Right renal cortex interstitium (tissue), 3 donors: Measurements from ENCODE around the gene IL17REL. TPM values are rescaled to one million over a fixed set of nuclear protein-coding genes. Genes with fewer than 3 reads are reported as not detected.

Source experiments
- DNase-seq, 3 donors: peaks; one replicate each; pipeline ENCODE4 v3.0.0-alpha.2; 2013; ENCODE audit warnings: low read depth in 3 of 3, low spot score in 2 of 3
- polyA plus RNA-seq, 3 donors: library from polyadenylated mRNA; unstranded; fragments of 120-200 nt; gene quantifications; one replicate each; pipeline ENCODE4 v1.2.1, GENCODE V29; 2013; ENCODE audit not compliant: insufficient read length in 3 of 3

The IL17REL gene
- polyA plus RNA-seq, result under 1 TPM in 1 of 3 donors, not detected in 2; 0.03 TPM

DNA sequence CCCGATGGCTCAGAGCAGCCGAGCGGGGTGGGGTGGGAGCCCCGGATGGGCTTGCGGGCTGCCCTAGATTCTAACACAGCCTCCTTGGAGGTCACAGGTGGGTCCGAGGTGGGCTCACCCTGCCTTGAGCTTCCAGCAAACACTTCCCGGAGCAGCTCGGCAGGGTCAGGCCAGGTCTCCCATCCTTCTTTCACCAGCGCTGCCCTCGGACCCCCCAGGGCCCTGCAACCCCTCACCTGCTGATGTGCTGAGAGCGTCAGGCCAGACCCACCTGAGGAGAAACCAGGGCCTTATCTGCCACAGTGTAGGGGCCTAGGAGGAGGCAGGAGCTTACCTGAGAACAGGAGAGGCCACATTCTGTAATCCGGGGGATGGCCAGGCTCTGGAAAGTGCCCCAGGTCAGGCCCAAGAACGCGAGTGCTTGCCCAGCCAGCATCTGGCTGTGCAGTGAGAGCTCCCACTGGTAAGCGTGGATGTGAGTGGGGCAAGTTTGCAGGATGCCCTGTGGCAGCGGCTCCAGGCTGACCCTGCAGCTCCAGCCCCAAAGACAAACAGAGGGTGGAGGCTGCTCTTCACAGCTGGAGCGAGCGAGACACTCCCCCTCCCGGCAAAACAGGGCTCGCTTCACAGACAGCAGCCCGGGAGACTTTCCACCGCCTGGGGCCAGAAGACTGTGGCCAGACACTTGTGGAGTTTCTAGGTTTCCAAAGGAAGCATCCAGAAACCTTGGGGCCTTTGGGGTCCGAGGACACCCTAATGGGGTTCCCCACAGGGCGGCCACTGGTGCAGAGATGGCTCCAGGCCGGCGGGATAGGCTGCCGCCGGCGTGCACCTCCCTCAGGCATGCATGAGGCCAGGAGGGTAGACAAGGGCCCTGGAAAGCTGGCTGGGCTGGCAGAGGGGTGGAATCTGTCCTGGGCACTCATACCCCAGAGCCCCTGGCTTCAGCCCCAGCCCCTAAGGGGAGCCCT, at the start of gene IL17REL:
Gene IL17REL, minus strand, starts transcription at position 555 of the 971 bp plus-strand sequence. Its CDS starts 119 bp downstream, at position 436.
- no peak for DNase-seq

GRCh38 chr22:50061824-50062355, 49.3 kb upstream of the IL17REL start:
- DNase-seq, result no peak

- DNase-seq, result no peak
These were observed 48.7 kb upstream of the IL17REL start for GRCh38 chr22:50061141-50061823.

GRCh38 chr22:50060441-50061140, 48.0 kb upstream of the IL17REL start:
- DNase-seq, result no peak

DNA sequence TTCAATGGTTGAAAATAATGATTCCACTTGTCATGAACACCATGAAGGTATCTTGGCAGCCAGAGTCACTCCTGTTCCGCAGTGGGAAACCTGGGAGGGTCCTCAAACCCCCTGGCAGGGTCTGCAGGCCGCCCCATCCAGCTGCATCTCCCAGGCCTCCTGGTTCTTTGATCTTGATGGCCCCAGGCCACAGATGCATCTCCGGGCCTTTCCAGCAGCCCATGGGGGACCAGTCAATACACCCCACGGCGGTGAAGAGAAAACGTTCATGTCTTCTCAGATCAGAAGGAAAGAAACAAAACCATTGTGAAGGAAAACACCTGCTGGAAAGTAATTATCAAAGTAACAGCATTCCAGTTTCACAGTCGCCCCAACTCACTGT, 47.3 kb upstream of the IL17REL start:
- DNase-seq, result no peak

DNA sequence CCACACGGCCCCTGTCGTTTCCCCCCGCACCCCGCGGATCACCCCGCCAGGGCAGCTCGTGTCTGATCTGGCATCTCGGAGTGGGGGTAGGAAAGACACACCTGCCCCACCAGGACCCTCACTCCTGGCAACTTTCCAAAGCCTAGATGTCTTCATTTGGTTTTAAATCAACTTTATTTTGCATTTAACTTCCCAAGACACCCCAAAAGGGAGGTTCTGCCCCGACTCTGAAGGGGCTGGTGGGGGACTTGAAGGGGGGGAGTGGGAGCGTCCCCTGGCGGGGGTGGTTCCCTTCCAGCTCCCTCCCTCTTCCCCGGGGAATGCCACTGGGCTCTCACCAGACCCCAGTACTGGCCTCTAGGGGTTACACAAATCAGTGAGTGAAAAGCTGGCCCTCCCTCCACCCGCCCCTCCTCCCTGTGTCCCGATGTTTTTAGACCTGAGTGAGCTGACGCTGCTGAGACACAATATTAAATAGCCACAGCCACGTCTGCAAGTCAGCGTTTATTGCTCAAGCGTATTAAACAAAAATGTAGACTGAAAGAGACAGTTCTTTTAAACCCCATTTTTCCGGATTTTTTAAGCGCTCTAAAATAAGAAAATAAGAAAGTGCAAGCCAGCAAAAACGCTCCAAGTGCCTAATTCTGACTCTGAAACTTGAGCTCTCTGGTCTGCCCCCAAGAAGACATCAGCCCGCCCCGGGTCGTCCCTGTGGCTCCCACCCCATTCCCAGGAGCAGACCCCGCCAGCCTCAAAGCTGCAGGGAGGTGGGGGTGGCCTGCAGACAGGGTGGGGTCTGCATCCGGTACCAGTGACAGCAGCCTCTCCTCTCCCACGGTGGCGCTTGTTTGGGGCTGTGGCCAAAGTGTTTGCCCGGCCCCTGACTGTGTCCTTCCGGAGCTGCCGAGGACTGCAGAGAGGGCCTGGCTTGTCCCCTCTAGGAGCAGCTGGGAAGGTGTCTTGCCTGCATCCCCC, 46.6 kb upstream of the IL17REL start:
- DNase-seq, result peak in 1 of 3 donors; percentile 23

- no peak for DNase-seq
These were observed 45.7 kb upstream of the IL17REL start, which contains the start of gene TTLL8 for GRCh38 chr22:50058061-50058905. TTLL8 (minus strand) TSS chr22:50058298.

DNA sequence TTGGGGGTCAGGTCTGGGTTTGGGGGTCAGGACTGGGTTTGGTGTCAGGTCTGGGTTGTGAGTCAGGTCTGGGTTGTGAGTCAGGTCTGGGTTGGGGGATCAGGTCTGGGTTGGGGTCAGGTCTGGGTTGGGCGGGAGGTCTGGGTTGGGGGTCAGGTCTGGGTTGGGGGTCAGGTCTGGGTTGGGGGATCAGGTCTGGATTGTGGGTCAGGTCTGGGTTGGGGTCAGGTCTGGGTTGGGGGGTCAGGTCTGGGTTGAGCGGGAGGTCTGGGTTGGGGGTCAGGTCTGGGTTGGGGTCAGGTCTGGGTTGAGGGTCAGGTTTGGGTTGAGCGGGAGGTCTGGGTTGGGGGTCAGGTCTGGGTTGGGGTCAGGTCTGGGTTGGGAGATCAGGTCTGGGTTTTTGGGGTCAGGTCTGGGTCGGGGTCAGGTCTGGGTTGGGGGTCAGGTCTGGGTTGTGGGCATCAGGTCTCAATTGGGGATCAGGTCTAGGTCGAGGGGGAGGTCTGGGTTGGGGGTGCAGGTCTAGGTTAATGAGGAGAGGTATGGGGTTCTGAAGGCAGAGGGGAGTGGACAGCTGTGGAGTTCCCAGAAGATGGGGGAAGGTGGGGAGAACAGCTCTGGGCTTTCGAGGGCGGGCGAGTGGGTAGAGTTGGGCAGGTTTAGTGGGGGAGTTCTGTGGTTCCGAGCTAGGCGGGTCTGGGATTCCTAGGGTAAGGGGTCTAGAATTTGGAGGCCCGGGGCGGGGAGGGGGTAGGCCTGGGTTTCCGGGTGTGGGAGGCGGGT, 44.9 kb upstream of the IL17REL start:
- no peak for DNase-seq

GRCh38 chr22:50056214-50056972, 43.8 kb upstream of the IL17REL start:
- DNase-seq, result no peak

- no peak for DNase-seq
These were observed 41.3 kb upstream of the IL17REL start for GRCh38 chr22:50053861-50054260.

- DNase-seq, result no peak
These were observed 39.4 kb upstream of the IL17REL start for GRCh38 chr22:50051930-50052329.

- no peak for DNase-seq
These were observed 37.0 kb upstream of the IL17REL start for GRCh38 chr22:50049299-50050195.

GRCh38 chr22:50048836-50049235, 36.3 kb upstream of the IL17REL start:
- no peak for DNase-seq

DNA sequence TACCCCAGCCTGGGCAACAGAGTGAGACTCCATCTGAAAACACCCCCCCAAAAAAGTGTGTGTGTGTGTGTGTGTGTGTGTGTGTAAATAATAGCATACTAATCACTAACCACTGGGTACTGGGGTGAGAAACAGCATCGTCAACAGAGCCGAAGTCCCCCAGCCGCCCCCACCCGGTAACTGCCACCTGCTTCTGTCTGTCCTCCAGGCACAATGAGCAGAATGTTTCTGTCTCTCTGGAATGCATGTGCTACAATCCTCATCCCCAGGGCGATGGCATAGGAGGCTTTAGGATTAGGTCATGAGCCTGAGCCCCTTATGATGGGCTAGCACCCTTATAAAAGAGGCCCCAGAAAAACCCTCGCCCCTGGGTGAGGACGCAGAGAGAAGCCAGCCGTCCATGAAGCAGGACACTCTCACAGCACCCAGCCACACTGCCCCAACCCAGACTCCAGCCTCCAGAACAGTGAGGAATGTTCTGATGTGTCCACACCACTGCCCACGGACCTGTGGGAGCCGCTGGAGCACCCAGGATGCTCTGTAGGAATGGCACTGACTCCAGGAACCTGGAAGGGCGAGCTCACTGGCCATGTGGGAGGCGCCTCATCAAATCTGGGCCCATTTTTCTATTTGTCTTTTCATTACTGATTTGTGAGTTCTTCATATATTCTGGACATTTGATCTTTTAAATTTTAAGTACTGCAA, 35.6 kb upstream of the IL17REL start:
- no peak for DNase-seq

GRCh38 chr22:50047346-50047745, 34.8 kb upstream of the IL17REL start:
- DNase-seq, result no peak
